HG02885 (cell line): Measurements from ENCODE around the gene TSPAN19.
"Not testable (repeated sequence)": the region's sequence is repeated elsewhere in the genome, so short reads cannot be mapped to it uniquely, and the experiment has no call there.

Source experiments
- ATAC-seq: cut with Tn5 transposase; IDR thresholded peaks from one replicate; pipeline ENCODE4 v1.9.1; 2021; ENCODE audit warnings: mild to moderate bottlenecking; ENCODE audit not compliant: unreplicated experiment, poor library complexity

TSPAN19 gene

GRCh38 chr12:85036234-85036707 is at the start of gene TSPAN19, which contains the start of gene LRRIQ1:
TSPAN19 (minus strand) TSS chr12:85036277; CDS start chr12:85029946, 6,331 bp downstream.
LRRIQ1 (plus strand) TSS chr12:85036351; CDS start chr12:85038177, 1,826 bp downstream.
- peak; percentile 96 for ATAC-seq

GRCh38 chr12:85085066-85085465 is 49.0 kb upstream of the TSPAN19 start:
- no peak for ATAC-seq

GRCh38 chr12:85076688-85077430 is 40.8 kb upstream of the TSPAN19 start:
- ATAC-seq, result peak; percentile 89

- ATAC-seq, result no peak
Observed at GRCh38 chr12:85072826-85073225, 36.7 kb upstream of the TSPAN19 start.

GRCh38 chr12:85065837-85066482 is 29.9 kb upstream of the TSPAN19 start:
- ATAC-seq, result no peak

- ATAC-seq, result no peak
Observed at GRCh38 chr12:85060916-85061315, 24.8 kb upstream of the TSPAN19 start.

- no peak for ATAC-seq
Observed at GRCh38 chr12:85059594-85059993, 23.5 kb upstream of the TSPAN19 start.

GRCh38 chr12:85058339-85058738 is 22.3 kb upstream of the TSPAN19 start:
- no peak for ATAC-seq

GRCh38 chr12:85057370-85057963 is 21.4 kb upstream of the TSPAN19 start:
- ATAC-seq, result peak; percentile 93

- no peak for ATAC-seq
Observed at GRCh38 chr12:85043829-85044228, 7.8 kb upstream of the TSPAN19 start.

GRCh38 chr12:85041395-85041794 is 5.3 kb upstream of the TSPAN19 start:
- ATAC-seq, result no peak

- no peak for ATAC-seq
Observed at GRCh38 chr12:85036733-85037132, 656 bp upstream of the TSPAN19 start.

- no peak for ATAC-seq
Observed at GRCh38 chr12:85029456-85029855, 6.6 kb downstream of the TSPAN19 start.

- ATAC-seq, result no peak
Observed at GRCh38 chr12:85018098-85018497, 18.0 kb downstream of the TSPAN19 start.

- ATAC-seq, result no peak
Observed at GRCh38 chr12:85017618-85018017, 18.5 kb downstream of the TSPAN19 start.

GRCh38 chr12:85017133-85017532 is 18.9 kb downstream of the TSPAN19 start:
- ATAC-seq, result no peak

- ATAC-seq, result no peak
Observed at GRCh38 chr12:85016413-85016812, 19.7 kb downstream of the TSPAN19 start.

- ATAC-seq, result no peak
Observed at GRCh38 chr12:85007836-85008235, 28.2 kb downstream of the TSPAN19 start.

GRCh38 chr12:85006206-85006605 is 29.9 kb downstream of the TSPAN19 start:
- ATAC-seq, result no peak

GRCh38 chr12:85005615-85006014 is 30.5 kb downstream of the TSPAN19 start:
- no peak for ATAC-seq

- ATAC-seq, result not testable (repeated sequence)
Observed at GRCh38 chr12:85005047-85005446, 31.0 kb downstream of the TSPAN19 start.
